Naive thymus-derived CD8-positive, alpha-beta T cell (primary cell): Measurements from ENCODE around the gene BEX3. TPM values are rescaled to one million over a fixed set of nuclear protein-coding genes. Genes with fewer than 3 reads are reported as not detected.
"Not testable (repeated sequence)": the region's sequence is repeated elsewhere in the genome, so short reads cannot be mapped to it uniquely, and the experiment has no call there.

Experiments used
- ATAC-seq, 2 donors: fragments of 150-1000 bp; cut with Tn5 transposase in 1 of 2; sonication (Bioruptor Pico), chemical (Tn5 transposase) in 1 of 2; 1 replicate in 1 of 2; 2 replicates in 1 of 2; pipeline ENCODE4 v1.10.0; 2021; ENCODE audit warnings: mild to moderate bottlenecking in 2 of 2, moderate library complexity in 2 of 2
- POLR2A ChIA-PET: fragments of 350-600 bp; sonication (Branson Sonifier 250); formaldehyde crosslinking; loops from one replicate; lab custom pipeline; 2021; ENCODE audit warnings: antibody characterized with exemption; lab: Charles Lee
- DNase-seq, 10 donors: peaks; one replicate each; pipeline versions ENCODE4 v3.0.0 to v3.0.0-alpha.2; 2020 to 2022
- H3K27ac Mint-ChIP-seq, 10 donors: one replicate each; pipeline ENCODE4 v1.8.0; 2020 to 2022; ENCODE audit warnings: mild to moderate bottlenecking in 10 of 10, mixed read lengths in 10 of 10, moderate library complexity in 4 of 10, inconsistent platforms in 1 of 10
- H3K27me3 Mint-ChIP-seq, 5 donors: one replicate each; pipeline ENCODE4 v1.8.0; 2021 to 2022; ENCODE audit warnings: mixed read lengths in 5 of 5
- H3K36me3 Mint-ChIP-seq, 3 donors: one replicate each; pipeline ENCODE4 v1.8.0; 2020 to 2022; ENCODE audit warnings: mixed read lengths in 3 of 3, mild to moderate bottlenecking in 2 of 3, inconsistent platforms in 1 of 3
- H3K4me1 Mint-ChIP-seq, 4 donors: one replicate each; pipeline ENCODE4 v1.8.0; 2021 to 2022; ENCODE audit warnings: mixed read lengths in 4 of 4
- H3K4me3 Mint-ChIP-seq, 10 donors: one replicate each; pipeline ENCODE4 v1.8.0; 2020 to 2022; ENCODE audit warnings: mild to moderate bottlenecking in 10 of 10, mixed read lengths in 10 of 10, moderate library complexity in 6 of 10, inconsistent platforms in 1 of 10
- H3K9me3 Mint-ChIP-seq, 9 donors: one replicate each; pipeline ENCODE4 v1.8.0; 2020 to 2022; ENCODE audit warnings: mixed read lengths in 9 of 9, mild to moderate bottlenecking in 3 of 9, inconsistent platforms in 1 of 9, moderate library complexity in 1 of 9
- polyA plus RNA-seq, 3 donors: library from polyadenylated mRNA; unstranded; fragments of 300-500 nt; fragmentation: Illumina TruSeq; gene quantifications; one replicate each; pipeline ENCODE4 v1.2.3, GENCODE V29; 2021
- total RNA-seq, 8 experiments: library from RNA in 2 of 8; stranded (reverse) in 2 of 8; gene quantifications; one replicate each; pipeline ENCODE4 v1.2.3 and lab custom pipeline; 2021 to 2026

Gene BEX3
- total and polyA plus RNA-seq, 5 experiments from 2014 or later: 33.8 to 136 (median 92.6) TPM

DNA sequence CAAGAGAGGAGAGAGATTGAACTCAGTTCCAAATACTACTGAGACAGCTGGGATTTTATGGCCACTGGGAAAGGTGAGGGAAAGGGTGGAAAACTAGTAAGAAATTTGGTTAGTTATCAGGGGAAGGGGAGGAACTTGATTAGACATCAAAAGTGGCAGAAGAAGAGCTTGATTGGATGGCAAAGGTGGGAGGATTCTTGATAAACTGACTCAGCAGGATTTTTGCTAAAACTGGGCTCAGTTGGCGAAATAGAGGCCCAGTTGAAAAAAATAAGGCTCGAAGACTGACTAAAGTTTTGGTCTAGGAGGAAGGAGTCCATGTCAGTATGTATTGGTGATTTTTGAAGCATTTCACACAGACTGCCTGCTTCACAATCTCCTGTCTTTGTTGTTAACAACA, 10.0 kb downstream of the BEX3 start:
- no peak for ATAC-seq
- Mint-ChIP-seq H3K4me3 (no peak overlapping the region), H3K27me3 (peaks cover 0 to 25% (median 11%) of the 10 kb centered on the region in 5 donors), H3K36me3 (no peaks in the 10 kb centered on the region), H3K9me3 (no peaks in the 10 kb centered on the region), H3K27ac (no peak overlapping the region), H3K4me1 (no peaks in the 10 kb centered on the region)
- DNase-seq: no peak
- POLR2A ChIA-PET: no interaction called here

DNA sequence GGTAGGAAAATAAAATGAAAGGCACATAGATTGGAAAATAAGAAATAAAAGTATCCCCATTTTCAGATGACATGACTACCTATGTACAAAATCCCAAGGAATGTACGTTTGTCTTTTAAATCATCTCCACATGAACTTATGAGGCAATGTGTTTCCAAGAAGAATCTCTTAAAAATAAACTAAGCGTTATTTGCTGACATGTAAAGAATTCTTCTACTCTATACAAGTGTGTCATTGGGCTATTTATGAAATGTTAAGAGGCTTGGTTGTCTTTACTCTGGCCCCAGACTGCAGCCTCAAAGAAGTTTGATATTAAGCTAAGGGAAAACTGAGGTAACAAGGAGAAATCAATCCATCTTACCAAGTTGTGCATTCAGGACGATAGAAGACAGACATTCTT, 17.1 kb downstream of the BEX3 start:
- Mint-ChIP-seq H3K4me3 (no peak overlapping the region), H3K9me3 (no peaks in the 10 kb centered on the region), H3K27ac (no peak overlapping the region), H3K4me1 (no peaks in the 10 kb centered on the region), H3K27me3 (peaks cover 0 to 25% (median 11%) of the 10 kb centered on the region in 5 donors), H3K36me3 (no peaks in the 10 kb centered on the region)
- DNase-seq: no peak
- ATAC-seq: no peak
- POLR2A ChIA-PET: no interaction called here

DNA sequence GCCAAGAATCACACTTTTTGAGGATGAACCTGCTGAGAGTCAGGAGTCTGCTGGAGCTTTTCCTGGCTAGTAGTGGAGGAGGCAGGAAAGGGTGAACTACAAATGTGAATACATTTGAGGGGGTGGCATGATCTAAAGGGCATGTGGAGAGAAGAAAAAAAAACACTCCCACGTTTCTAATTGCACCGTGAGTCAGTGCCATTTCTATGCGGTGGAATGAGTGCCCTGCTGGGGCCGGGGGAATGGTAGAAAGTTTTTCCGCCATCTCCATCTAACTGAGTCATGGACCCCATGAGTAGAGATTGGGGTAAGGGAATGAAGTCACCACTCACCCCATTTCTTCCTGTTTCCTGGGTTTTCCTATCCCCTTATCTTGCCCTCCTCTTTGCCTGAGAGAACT, 19.8 kb downstream of the BEX3 start:
- no peaks in the 10 kb centered on the region for H3K36me3 Mint-ChIP-seq
- no peak overlapping the region for H3K27ac Mint-ChIP-seq
- POLR2A ChIA-PET: no interaction called here
- no peak for ATAC-seq
- H3K4me1 Mint-ChIP-seq: no peaks in the 10 kb centered on the region
- peaks cover 0 to 2% (median under 1%) of the 10 kb centered on the region in 5 donors for H3K27me3 Mint-ChIP-seq
- DNase-seq: no peak
- H3K4me3 Mint-ChIP-seq: no peak overlapping the region
- H3K9me3 Mint-ChIP-seq: no peaks in the 10 kb centered on the region

GRCh38 chrX:103396660-103397059, 20.3 kb downstream of the BEX3 start:
- Mint-ChIP-seq H3K4me3 (no peak overlapping the region), H3K36me3 (no peaks in the 10 kb centered on the region), H3K27me3 (peaks cover 0 to 2% (median 0%) of the 10 kb centered on the region in 5 donors), H3K27ac (no peak overlapping the region), H3K4me1 (no peaks in the 10 kb centered on the region), H3K9me3 (no peaks in the 10 kb centered on the region)
- ATAC-seq: no peak
- POLR2A ChIA-PET: no interaction called here
- no peak for DNase-seq

- POLR2A ChIA-PET: no interaction called here
- no peak overlapping the region for H3K4me3 Mint-ChIP-seq
- no peaks in the 10 kb centered on the region for H3K4me1 Mint-ChIP-seq
- H3K27ac Mint-ChIP-seq: no peak overlapping the region
- no peaks in the 10 kb centered on the region for H3K9me3 Mint-ChIP-seq
- ATAC-seq (no peak), DNase-seq (no peak)
- H3K27me3 Mint-ChIP-seq: peaks cover 0 to 4% (median 0%) of the 10 kb centered on the region in 5 donors
- H3K36me3 Mint-ChIP-seq: peaks cover 0 to 3% (median 0%) of the 10 kb centered on the region in 3 donors
These were observed 21.4 kb downstream of the BEX3 start for GRCh38 chrX:103397707-103398106.

GRCh38 chrX:103398421-103398864, 22.1 kb downstream of the BEX3 start:
- Mint-ChIP-seq H3K27ac (no peak overlapping the region), H3K36me3 (peaks cover 0 to 3% (median 0%) of the 10 kb centered on the region in 3 donors), H3K27me3 (peaks cover 0 to 2% (median 0%) of the 10 kb centered on the region in 5 donors), H3K9me3 (no peaks in the 10 kb centered on the region), H3K4me3 (no peak overlapping the region), H3K4me1 (no peaks in the 10 kb centered on the region)
- DNase-seq: no peak
- POLR2A ChIA-PET: no interaction called here
- no peak for ATAC-seq

DNA sequence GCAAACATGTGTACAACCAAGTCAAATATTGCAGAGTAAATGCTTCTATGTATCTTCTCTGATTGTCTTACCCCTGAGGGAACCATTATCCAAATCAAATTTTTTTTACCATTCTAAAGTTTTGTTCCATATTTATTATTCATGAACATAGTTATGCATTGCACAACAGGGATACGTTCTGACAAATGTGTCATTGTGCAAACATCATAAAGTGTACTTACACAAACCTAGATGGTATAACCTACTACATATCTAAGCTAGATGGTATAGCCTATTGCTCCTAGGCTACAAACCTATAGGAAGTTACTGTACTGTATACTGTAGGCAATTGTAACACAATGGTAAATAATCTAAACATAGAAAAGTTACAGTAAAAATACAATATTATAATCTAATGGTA, 23.4 kb downstream of the BEX3 start:
- H3K27me3 Mint-ChIP-seq: peaks cover 0 to 2% (median 0%) of the 10 kb centered on the region in 5 donors
- H3K27ac Mint-ChIP-seq: no peak overlapping the region
- H3K4me1 Mint-ChIP-seq: peaks cover 2 to 7% (median 6%) of the 10 kb centered on the region in 4 donors
- DNase-seq (no peak), ATAC-seq (no peak)
- H3K4me3 Mint-ChIP-seq: no peak overlapping the region
- H3K36me3 Mint-ChIP-seq: peaks cover 0 to 3% (median 0%) of the 10 kb centered on the region in 3 donors
- no peaks in the 10 kb centered on the region for H3K9me3 Mint-ChIP-seq
- POLR2A ChIA-PET: no interaction called here

GRCh38 chrX:103400931-103401330, 24.6 kb downstream of the BEX3 start:
- peaks cover 0 to 2% (median 0%) of the 10 kb centered on the region in 9 donors for H3K9me3 Mint-ChIP-seq
- peaks cover 0 to 3% (median 0%) of the 10 kb centered on the region in 3 donors for H3K36me3 Mint-ChIP-seq
- no peak overlapping the region for H3K4me3 Mint-ChIP-seq
- peaks cover 2 to 11% (median 8%) of the 10 kb centered on the region in 4 donors for H3K4me1 Mint-ChIP-seq
- peaks cover 0 to 2% (median 0%) of the 10 kb centered on the region in 5 donors for H3K27me3 Mint-ChIP-seq
- H3K27ac Mint-ChIP-seq: no peak overlapping the region
- DNase-seq: no peak
- POLR2A ChIA-PET: no interaction called here
- ATAC-seq: no peak

DNA sequence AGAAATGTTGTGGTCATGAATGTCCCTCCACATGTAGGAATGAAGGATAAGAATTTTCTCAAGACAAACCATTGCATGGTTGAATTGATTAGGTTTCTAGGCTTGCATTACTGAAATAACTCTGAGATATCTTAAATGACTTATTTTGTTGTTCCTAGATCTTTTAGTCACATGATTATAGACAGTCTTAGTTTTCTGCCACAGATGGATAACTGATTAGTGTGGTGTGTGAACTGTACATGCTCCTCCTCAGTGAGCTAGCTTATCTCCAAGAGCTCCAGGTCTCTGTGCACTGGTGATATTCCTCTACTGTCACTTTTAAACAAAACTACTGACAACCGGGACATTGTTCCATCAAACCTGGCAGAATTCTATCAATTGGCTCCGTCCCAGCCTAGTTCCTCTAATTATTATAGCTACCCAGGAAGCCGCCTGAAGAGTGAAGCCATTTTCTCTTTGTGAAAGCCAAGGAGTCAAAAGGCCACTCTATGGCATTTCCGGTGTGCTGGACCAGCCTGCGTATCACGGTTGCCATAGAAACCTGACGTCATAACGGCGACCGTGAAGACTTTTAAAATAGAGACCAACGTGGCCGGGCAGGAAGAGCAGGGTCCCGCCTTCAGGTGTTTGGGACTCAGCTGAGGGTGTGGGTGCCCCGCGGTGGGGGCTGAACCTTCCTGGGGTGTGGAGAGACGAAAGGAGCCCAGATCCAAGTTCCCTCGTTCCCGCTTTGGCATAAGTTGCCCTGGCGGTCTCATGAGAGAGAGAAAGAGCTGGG, 28.1 kb downstream of the BEX3 start:
- Mint-ChIP-seq H3K4me1 (peaks cover 2 to 11% (median 8%) of the 10 kb centered on the region in 4 donors), H3K36me3 (peaks cover 0 to 3% (median 0%) of the 10 kb centered on the region in 3 donors), H3K4me3 (peak overlapping the region; percentile 67 to 86 (median 78)), H3K27me3 (peaks cover 0 to 2% (median 2%) of the 10 kb centered on the region in 5 donors), H3K27ac (peak overlapping the region in 6 of 10 donors; percentile 27 to 89 (median 73)), H3K9me3 (peaks cover 0 to 2% (median 0%) of the 10 kb centered on the region in 9 donors)
- POLR2A ChIA-PET: no interaction called here
- DNase-seq (peak in 7 of 10 donors; percentile 2 to 64 (median 26)), ATAC-seq (peak; percentile 33 to 76)

DNA sequence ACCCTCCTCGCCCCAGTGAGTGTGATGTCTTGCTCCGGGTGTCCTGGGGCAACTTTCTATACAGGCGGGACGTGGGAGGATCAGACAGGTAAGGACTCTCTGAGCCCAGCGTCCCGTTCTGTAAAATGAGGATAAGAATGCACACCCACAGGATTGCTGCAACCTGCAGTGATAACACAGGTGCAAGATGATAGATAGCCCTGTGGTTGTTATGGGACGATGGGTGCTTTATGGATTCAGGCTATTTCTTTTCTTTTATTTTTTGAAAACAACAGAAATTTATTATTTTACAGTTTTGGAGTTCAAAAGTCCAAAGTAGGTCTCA, 28.6 kb downstream of the BEX3 start:
- DNase-seq (no peak), ATAC-seq (no peak)
- H3K9me3 Mint-ChIP-seq: peaks cover 0 to 2% (median 0%) of the 10 kb centered on the region in 9 donors
- peak overlapping the region in 4 of 10 donors; percentile 27 to 89 (median 54) for H3K27ac Mint-ChIP-seq
- peaks cover 0 to 8% (median 3%) of the 10 kb centered on the region in 5 donors for H3K27me3 Mint-ChIP-seq
- H3K4me3 Mint-ChIP-seq: peak overlapping the region; percentile 67 to 86 (median 78)
- peaks cover 0 to 3% (median 0%) of the 10 kb centered on the region in 3 donors for H3K36me3 Mint-ChIP-seq
- peaks cover 2 to 11% (median 8%) of the 10 kb centered on the region in 4 donors for H3K4me1 Mint-ChIP-seq
- POLR2A ChIA-PET: no interaction called here

DNA sequence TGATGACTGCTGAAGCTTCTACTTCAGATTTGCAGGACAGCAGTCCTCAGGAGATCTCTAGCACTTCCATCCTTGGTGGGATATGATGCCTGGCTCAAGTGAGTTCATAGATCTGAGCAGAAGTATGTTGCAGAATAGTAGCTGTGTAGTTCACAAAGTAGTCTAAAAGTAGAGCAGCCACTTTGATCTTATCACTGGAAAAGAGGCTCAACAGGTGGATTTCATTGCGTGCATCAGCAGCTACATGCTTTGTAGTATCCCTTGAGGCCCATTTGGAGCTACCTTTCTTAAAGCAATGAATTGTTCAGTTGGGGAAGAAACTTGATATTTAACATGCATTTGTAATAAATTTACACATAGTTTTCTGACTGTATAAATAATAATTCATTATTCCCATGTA, 29.9 kb downstream of the BEX3 start:
- POLR2A ChIA-PET: no interaction called here
- DNase-seq (no peak), ATAC-seq (no peak)
- H3K4me1 Mint-ChIP-seq: peaks cover 2 to 11% (median 8%) of the 10 kb centered on the region in 4 donors
- peaks cover 2 to 14% (median 5%) of the 10 kb centered on the region in 5 donors for H3K27me3 Mint-ChIP-seq
- peaks cover 0 to 2% (median 0%) of the 10 kb centered on the region in 9 donors for H3K9me3 Mint-ChIP-seq
- H3K27ac Mint-ChIP-seq: no peak overlapping the region
- peaks cover 0 to 3% (median 0%) of the 10 kb centered on the region in 3 donors for H3K36me3 Mint-ChIP-seq
- no peak overlapping the region for H3K4me3 Mint-ChIP-seq

- Mint-ChIP-seq H3K36me3 (no peaks in the 10 kb centered on the region), H3K27ac (no peak overlapping the region), H3K4me3 (no peak overlapping the region), H3K4me1 (peaks cover 2 to 11% (median 8%) of the 10 kb centered on the region in 4 donors), H3K27me3 (peaks cover 2 to 14% (median 5%) of the 10 kb centered on the region in 5 donors), H3K9me3 (peaks cover 0 to 2% (median 0%) of the 10 kb centered on the region in 9 donors)
- DNase-seq (no peak), ATAC-seq (no peak)
- POLR2A ChIA-PET: no interaction called here
These were observed 31.4 kb downstream of the BEX3 start for GRCh38 chrX:103407776-103408175.

- DNase-seq, POLR2A ChIA-PET, H3K27ac Mint-ChIP-seq, H3K4me3 Mint-ChIP-seq, ATAC-seq, H3K9me3 Mint-ChIP-seq, H3K4me1 Mint-ChIP-seq, H3K36me3 Mint-ChIP-seq: not testable (repeated sequence)
- peaks cover 2 to 14% (median 4%) of the 10 kb centered on the region in 5 donors for H3K27me3 Mint-ChIP-seq
These were observed 35.4 kb downstream of the BEX3 start for GRCh38 chrX:103411721-103412120.
